ENCODE results near the gene BAG3. TPM values are rescaled to one million over a fixed set of nuclear protein-coding genes. Genes with fewer than 3 reads are reported as not detected.
A peak's percentile ranks its signal among the peaks of the same experiment; 100 is the strongest.

BAG3 gene
- total RNA-seq, 1 donor from 2014 or later: 88.0 TPM

- DNase-seq (ENCODE audit: low spot score in 2 of 2): no peak
- TF ChIP-seq, protein P1, sequence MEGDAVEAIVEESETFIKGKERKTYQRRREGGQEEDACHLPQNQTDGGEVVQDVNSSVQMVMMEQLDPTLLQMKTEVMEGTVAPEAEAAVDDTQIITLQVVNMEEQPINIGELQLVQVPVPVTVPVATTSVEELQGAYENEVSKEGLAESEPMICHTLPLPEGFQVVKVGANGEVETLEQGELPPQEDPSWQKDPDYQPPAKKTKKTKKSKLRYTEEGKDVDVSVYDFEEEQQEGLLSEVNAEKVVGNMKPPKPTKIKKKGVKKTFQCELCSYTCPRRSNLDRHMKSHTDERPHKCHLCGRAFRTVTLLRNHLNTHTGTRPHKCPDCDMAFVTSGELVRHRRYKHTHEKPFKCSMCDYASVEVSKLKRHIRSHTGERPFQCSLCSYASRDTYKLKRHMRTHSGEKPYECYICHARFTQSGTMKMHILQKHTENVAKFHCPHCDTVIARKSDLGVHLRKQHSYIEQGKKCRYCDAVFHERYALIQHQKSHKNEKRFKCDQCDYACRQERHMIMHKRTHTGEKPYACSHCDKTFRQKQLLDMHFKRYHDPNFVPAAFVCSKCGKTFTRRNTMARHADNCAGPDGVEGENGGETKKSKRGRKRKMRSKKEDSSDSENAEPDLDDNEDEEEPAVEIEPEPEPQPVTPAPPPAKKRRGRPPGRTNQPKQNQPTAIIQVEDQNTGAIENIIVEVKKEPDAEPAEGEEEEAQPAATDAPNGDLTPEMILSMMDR (IDR thresholded peaks at IDR 0.05): no peak
- intact Hi-C loops (cut with DNase I): no loop called here
- no peaks in the 10 kb centered on the region for H3K9me3 ChIP-seq
- peaks cover 21 to 70% of the 10 kb centered on the region in 2 donors for H3K4me1 ChIP-seq
- H3K36me3 ChIP-seq: no peaks in the 10 kb centered on the region
- no peaks in the 10 kb centered on the region for H3K27me3 ChIP-seq
- peak overlapping the region; percentile 16 to 37 for H3K27ac ChIP-seq
- H3K4me3 ChIP-seq: no peak overlapping the region
Measured at GRCh38 chr10:119663866-119664698, 12.9 kb downstream of the BAG3 start.

DNA sequence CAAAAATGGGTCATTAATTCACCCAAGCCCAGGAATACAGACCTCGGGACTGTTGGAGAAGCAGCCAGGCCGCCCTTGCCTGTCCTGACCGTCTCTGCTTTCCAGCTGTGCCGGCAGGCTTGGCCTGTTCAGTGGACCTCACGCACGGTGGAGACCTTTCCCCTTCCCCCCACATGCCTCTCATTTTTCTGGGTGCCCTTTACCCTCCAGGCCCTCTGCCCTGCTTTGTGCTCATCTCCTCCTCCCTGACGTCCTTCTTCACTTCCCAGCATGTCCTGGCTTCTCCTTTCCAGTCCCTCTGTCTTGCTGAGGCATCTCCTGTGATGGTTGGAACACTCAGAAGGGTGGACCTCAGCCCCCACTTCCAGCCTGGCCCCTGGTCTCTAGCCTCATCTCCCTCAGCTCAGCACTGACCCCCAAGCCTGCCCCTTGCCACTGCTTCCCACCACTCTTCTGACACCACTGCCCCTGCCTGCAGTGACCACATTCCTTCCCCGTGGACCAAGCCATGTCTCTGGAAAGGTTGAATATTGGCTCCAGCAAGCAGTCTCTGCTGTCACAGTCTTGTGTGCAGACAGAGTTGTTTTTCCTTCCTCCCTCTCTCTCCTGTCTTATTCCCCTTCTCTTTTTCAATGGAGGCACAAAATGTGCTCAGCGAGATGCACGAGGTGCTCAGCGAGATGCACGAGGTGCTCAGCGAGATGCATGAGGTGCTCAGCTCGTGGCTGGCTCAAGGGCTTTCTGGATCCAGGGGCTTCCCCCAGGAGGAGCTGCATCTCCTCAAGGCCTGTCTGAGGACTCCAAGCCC lies 14.9 kb downstream of the BAG3 start:
- H3K27me3 ChIP-seq: no peaks in the 10 kb centered on the region

DNA sequence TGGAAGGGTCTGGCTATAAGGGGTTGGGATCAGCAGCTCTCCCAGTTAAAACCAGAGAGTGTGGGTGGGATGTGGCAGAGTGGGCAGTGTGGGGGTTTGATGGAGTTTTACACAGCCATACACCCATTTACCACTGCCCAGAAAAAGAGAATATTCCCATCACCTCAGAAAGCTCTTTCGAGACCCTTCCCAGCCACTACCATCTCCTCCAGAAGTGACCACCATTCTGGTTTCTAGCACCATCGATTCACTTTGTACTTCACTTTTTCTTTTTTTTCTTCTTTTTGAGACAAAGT lies 15.5 kb downstream of the BAG3 start:
- H3K4me1 ChIP-seq: peaks cover 11 to 55% of the 10 kb centered on the region in 2 donors
- DNase-seq (ENCODE audit: low spot score in 2 of 2): no peak
- H3K36me3 ChIP-seq: peaks cover 20 to 22% of the 10 kb centered on the region in 2 donors
- H3K27me3 ChIP-seq: no peaks in the 10 kb centered on the region
- intact Hi-C loops (cut with DNase I): no loop called here
- H3K9me3 ChIP-seq: no peaks in the 10 kb centered on the region
- H3K4me3 ChIP-seq: no peak overlapping the region
- TF ChIP-seq, protein P1 (IDR thresholded peaks at IDR 0.05): no peak
- H3K27ac ChIP-seq: peak overlapping the region; percentile 74 to 88

More for the DNA sequence above, 14.9 kb downstream of the BAG3 start:
- peak overlapping the region in 1 of 2 donors; percentile 11 for H3K27ac ChIP-seq
- TF ChIP-seq, protein P1 (IDR thresholded peaks at IDR 0.05): no peak
- intact Hi-C loops (cut with DNase I): no loop called here
- DNase-seq (ENCODE audit: low spot score in 2 of 2): no peak
- H3K36me3 ChIP-seq: peaks cover 15 to 16% of the 10 kb centered on the region in 2 donors
- H3K4me1 ChIP-seq: peaks cover 11 to 58% of the 10 kb centered on the region in 2 donors
- H3K4me3 ChIP-seq: no peak overlapping the region
- H3K9me3 ChIP-seq: no peaks in the 10 kb centered on the region

DNA sequence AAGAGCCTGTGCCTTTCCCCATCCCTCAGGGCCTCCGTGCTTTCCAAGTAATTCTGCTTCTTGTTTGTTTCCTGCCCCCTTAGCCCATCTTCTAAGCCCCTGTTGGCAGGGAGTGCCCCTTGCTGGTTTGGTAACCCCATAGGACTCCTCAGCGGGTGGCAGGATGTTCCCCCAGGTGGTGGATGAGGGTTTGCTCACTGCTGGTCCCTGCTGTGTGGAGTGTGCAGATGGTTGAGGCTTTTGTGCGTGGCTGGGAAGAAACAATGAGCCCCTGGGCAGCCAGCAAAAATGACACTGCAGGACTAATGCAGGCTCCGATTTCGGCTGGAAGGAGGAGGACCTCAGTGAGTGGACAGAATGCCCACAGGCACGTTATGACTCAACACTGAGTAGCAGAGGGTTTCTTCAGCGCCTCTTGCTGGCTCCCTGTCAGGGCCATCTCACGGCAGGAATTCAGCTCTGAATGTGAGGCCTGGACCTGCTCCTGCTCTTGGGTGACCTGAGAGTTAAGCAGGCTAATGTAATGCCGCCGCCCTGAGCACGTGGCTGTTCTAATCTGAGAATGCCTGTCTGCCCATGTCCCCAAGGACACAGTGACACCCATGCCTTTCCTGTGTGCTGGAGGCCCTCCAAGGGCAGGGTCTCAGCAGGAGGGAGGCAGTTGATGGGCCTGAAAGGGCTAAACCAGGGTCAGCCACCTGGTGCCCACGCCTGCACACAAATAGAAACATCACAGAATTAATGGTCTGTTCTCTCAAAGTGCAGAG lies 16.6 kb downstream of the BAG3 start:
- peak; percentile 23 to 91 for DNase-seq (ENCODE audit: low spot score in 2 of 2)
- H3K4me3 ChIP-seq: peak overlapping the region; percentile 20 to 36
- intact Hi-C loops (cut with DNase I): no loop called here

DNA sequence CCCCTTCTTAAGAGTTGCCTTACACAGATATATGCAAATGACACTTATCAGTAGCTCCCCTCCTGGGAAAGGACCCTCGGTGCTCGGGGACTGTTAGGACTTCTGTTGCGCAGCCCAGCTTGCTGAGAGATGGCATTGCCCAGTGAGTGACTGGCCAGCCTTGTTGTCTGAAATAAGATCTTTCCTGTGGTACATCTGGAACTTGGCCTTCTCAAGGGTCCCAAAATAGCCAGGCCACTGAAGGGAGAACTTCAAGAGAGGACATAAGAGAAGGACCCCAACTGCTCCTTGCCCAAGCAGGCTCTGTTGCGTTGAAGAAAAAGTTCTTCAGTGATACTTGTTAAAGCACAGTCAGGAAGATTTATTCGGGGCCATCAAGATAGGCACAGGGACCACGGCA lies 17.3 kb downstream of the BAG3 start:
- H3K27ac ChIP-seq: peak overlapping the region; percentile 74 to 88

More for the DNA sequence above, 16.6 kb downstream of the BAG3 start:
- H3K9me3 ChIP-seq: no peaks in the 10 kb centered on the region
- peak overlapping the region; percentile 74 to 88 for H3K27ac ChIP-seq
- H3K36me3 ChIP-seq: peaks cover 31 to 33% of the 10 kb centered on the region in 2 donors
- no peaks in the 10 kb centered on the region for H3K27me3 ChIP-seq
- TF ChIP-seq, protein P1 (IDR thresholded peaks at IDR 0.05): peak in 1 of 3 experiments; percentile 7
- peaks cover 11 to 52% of the 10 kb centered on the region in 2 donors for H3K4me1 ChIP-seq

More for the DNA sequence above, 17.3 kb downstream of the BAG3 start:
- intact Hi-C loops (cut with DNase I): no loop called here
- no peak for DNase-seq (ENCODE audit: low spot score in 2 of 2)
- Histone ChIP-seq H3K4me1 (peaks cover 11 to 47% of the 10 kb centered on the region in 2 donors), H3K4me3 (peak overlapping the region in 1 of 2 donors; percentile 36), H3K27me3 (no peaks in the 10 kb centered on the region), H3K36me3 (peaks cover 38 to 40% of the 10 kb centered on the region in 2 donors), H3K9me3 (no peaks in the 10 kb centered on the region)
- TF ChIP-seq, protein P1 (IDR thresholded peaks at IDR 0.05): no peak

Data from ascending aorta (tissue), 2 donors.